Urinary bladder (tissue), 4 donors: ENCODE measurements around the gene SCN1B. TPM values are rescaled to one million over a fixed set of nuclear protein-coding genes. Genes with fewer than 3 reads are reported as not detected.
"Not testable (repeated sequence)": the region's sequence is repeated elsewhere in the genome, so short reads cannot be mapped to it uniquely, and the experiment has no call there.

ENCODE experiments used
- DNase-seq: peaks from one replicate; pipeline ENCODE4 v3.0.0-alpha.2; 2015; ENCODE audit errors: extremely low spot score
- H3K27ac ChIP-seq: one replicate; pipeline ENCODE4 v1.5.1; 2013; ENCODE audit warnings: low read depth, mild to moderate bottlenecking, moderate library complexity
- H3K36me3 ChIP-seq: one replicate; pipeline ENCODE4 v1.6.1; 2013; ENCODE audit warnings: mild to moderate bottlenecking, moderate library complexity; ENCODE audit not compliant: insufficient read depth
- H3K4me1 ChIP-seq: one replicate; pipeline ENCODE4 v1.6.1; 2013; ENCODE audit warnings: mild to moderate bottlenecking, moderate library complexity; ENCODE audit not compliant: insufficient read depth
- H3K4me3 ChIP-seq: one replicate; pipeline ENCODE4 v1.5.1; 2013; ENCODE audit warnings: low read depth, low read length
- WGBS: extraction: QIAGEN DNeasy Blood & Tissue Kit; methylation state at CpG from one replicate; pipeline ENCODE4 v1.1.7; 2013; 5-methylcytosine and 5-hydroxymethylcytosine counted together
- polyA plus RNA-seq: library from polyadenylated mRNA; stranded (reverse); fragments of 200-250 nt; gene quantifications from one replicate; pipeline ENCODE4 v1.2.3, GENCODE V29; 2013
- total RNA-seq: library from RNA; depleted of rRNA; stranded (reverse); fragments of >200 nt; gene quantifications from one replicate; pipeline ENCODE4 v1.2.3, GENCODE V29; 2014
- donor health status: healthy with polysubstance abuse.
- donor health status: healthy.

Gene SCN1B
- total and polyA plus RNA-seq, 2 donors, result 1.6 to 15.1 TPM

- Histone ChIP-seq H3K4me1 (no peaks in the 10 kb centered on the region), H3K36me3 (peaks cover 12% of the 10 kb centered on the region), H3K27ac (no peak overlapping the region), H3K4me3 (no peak overlapping the region)
- 84% methylated on average over 3 of the region's 3 CpGs for WGBS
- no peak for DNase-seq
These were observed 12.8 kb upstream of the SCN1B start for GRCh38 chr19:35017507-35017906.

- Histone ChIP-seq H3K4me1 (no peaks in the 10 kb centered on the region), H3K4me3 (no peak overlapping the region), H3K27ac (no peak overlapping the region), H3K36me3 (peaks cover 17% of the 10 kb centered on the region)
- no peak for DNase-seq
- 94% methylated on average over 4 of the region's 4 CpGs for WGBS
These were observed 11.9 kb upstream of the SCN1B start for GRCh38 chr19:35018379-35018778.

- no peak overlapping the region for H3K4me3 ChIP-seq
- no peak overlapping the region for H3K27ac ChIP-seq
- 94% methylated on average over 22 of the region's 22 CpGs for WGBS
- no peaks in the 10 kb centered on the region for H3K4me1 ChIP-seq
- peaks cover 19% of the 10 kb centered on the region for H3K36me3 ChIP-seq
- DNase-seq, result no peak
These were observed 11.1 kb upstream of the SCN1B start for GRCh38 chr19:35019144-35019543.

GRCh38 chr19:35021016-35021415, 9.3 kb upstream of the SCN1B start:
- Histone ChIP-seq H3K4me3 (no peak overlapping the region), H3K4me1 (no peaks in the 10 kb centered on the region), H3K27ac (no peak overlapping the region), H3K36me3 (peaks cover 22% of the 10 kb centered on the region)
- WGBS, result 93% methylated on average over 10 of the region's 10 CpGs
- no peak for DNase-seq

GRCh38 chr19:35021596-35021995, 8.7 kb upstream of the SCN1B start:
- no peak for DNase-seq
- H3K4me3 ChIP-seq, result no peak overlapping the region
- H3K27ac ChIP-seq, result no peak overlapping the region
- peaks cover 22% of the 10 kb centered on the region for H3K36me3 ChIP-seq
- WGBS, result 95% methylated on average over 25 of the region's 25 CpGs
- no peaks in the 10 kb centered on the region for H3K4me1 ChIP-seq

GRCh38 chr19:35022460-35022859, 7.8 kb upstream of the SCN1B start:
- DNase-seq, result no peak
- peaks cover 22% of the 10 kb centered on the region for H3K36me3 ChIP-seq
- 79% methylated on average over 14 of the region's 14 CpGs for WGBS
- no peaks in the 10 kb centered on the region for H3K4me1 ChIP-seq
- no peak overlapping the region for H3K4me3 ChIP-seq
- H3K27ac ChIP-seq, result no peak overlapping the region

- WGBS, result 85% methylated on average over 19 of the region's 19 CpGs
- no peak for DNase-seq
These were observed 6.8 kb upstream of the SCN1B start for GRCh38 chr19:35023428-35023827.

GRCh38 chr19:35024095-35024494, 6.2 kb upstream of the SCN1B start:
- Histone ChIP-seq H3K27ac (no peak overlapping the region), H3K36me3 (peaks cover 22% of the 10 kb centered on the region), H3K4me3 (no peak overlapping the region), H3K4me1 (no peaks in the 10 kb centered on the region)
- 82% methylated on average over 6 of the region's 6 CpGs for WGBS
- no peak for DNase-seq

More at GRCh38 chr19:35023428-35023827, 6.8 kb upstream of the SCN1B start:
- H3K4me3 ChIP-seq, result no peak overlapping the region
- H3K36me3 ChIP-seq, result peaks cover 22% of the 10 kb centered on the region
- no peak overlapping the region for H3K27ac ChIP-seq
- H3K4me1 ChIP-seq, result no peaks in the 10 kb centered on the region

GRCh38 chr19:35025969-35026368, 4.3 kb upstream of the SCN1B start:
- 87% methylated on average over 21 of the region's 21 CpGs for WGBS
- no peak overlapping the region for H3K27ac ChIP-seq
- peaks cover 2% of the 10 kb centered on the region for H3K4me1 ChIP-seq
- H3K36me3 ChIP-seq, result peaks cover 17% of the 10 kb centered on the region
- no peak for DNase-seq
- H3K4me3 ChIP-seq, result no peak overlapping the region

GRCh38 chr19:35026418-35026817, 3.9 kb upstream of the SCN1B start:
- Histone ChIP-seq H3K27ac (no peak overlapping the region), H3K36me3 (peaks cover 14% of the 10 kb centered on the region), H3K4me3 (no peak overlapping the region), H3K4me1 (peaks cover 2% of the 10 kb centered on the region)
- whole genome bisulfite sequencing, result 86% methylated on average over 6 of the region's 6 CpGs
- no peak for DNase-seq

- WGBS, result 87% methylated on average over 8 of the region's 8 CpGs
- H3K4me3 ChIP-seq, result no peak overlapping the region
- no peak for DNase-seq
- peaks cover 2% of the 10 kb centered on the region for H3K4me1 ChIP-seq
- H3K27ac ChIP-seq, result no peak overlapping the region
- peaks cover 11% of the 10 kb centered on the region for H3K36me3 ChIP-seq
These were observed 3.3 kb upstream of the SCN1B start for GRCh38 chr19:35027009-35027408.

- 83% methylated on average over 7 of the region's 7 CpGs for WGBS
- H3K4me1 ChIP-seq, result peaks cover 2% of the 10 kb centered on the region
- no peak for DNase-seq
- no peak overlapping the region for H3K4me3 ChIP-seq
- H3K36me3 ChIP-seq, result peaks cover 7% of the 10 kb centered on the region
- no peak overlapping the region for H3K27ac ChIP-seq
These were observed 2.2 kb upstream of the SCN1B start for GRCh38 chr19:35027851-35028599.

GRCh38 chr19:35028600-35028885, 1.7 kb upstream of the SCN1B start:
- H3K4me1 ChIP-seq, H3K4me3 ChIP-seq, H3K27ac ChIP-seq, H3K36me3 ChIP-seq, DNase-seq: not testable (repeated sequence)
- WGBS, result 93% methylated on average over 3 of the region's 3 CpGs

- H3K4me1 ChIP-seq, H3K27ac ChIP-seq: not testable (repeated sequence)
These were observed 964 bp upstream of the SCN1B start for GRCh38 chr19:35029275-35029736.

More at GRCh38 chr19:35029275-35029736, 964 bp upstream of the SCN1B start:
- DNase-seq, H3K36me3 ChIP-seq, H3K4me3 ChIP-seq: not testable (repeated sequence)
- WGBS, result 72% methylated on average over 11 of the region's 11 CpGs
